UCSD-AML1 (cell line): ENCODE measurements around the gene GABPB1.

Experiments used
- DNase-seq: peaks from one replicate; lab custom pipeline; 2025; ENCODE audit not compliant: unreplicated experiment; lab: John Stamatoyannopoulos, UW

GABPB1 gene

DNA sequence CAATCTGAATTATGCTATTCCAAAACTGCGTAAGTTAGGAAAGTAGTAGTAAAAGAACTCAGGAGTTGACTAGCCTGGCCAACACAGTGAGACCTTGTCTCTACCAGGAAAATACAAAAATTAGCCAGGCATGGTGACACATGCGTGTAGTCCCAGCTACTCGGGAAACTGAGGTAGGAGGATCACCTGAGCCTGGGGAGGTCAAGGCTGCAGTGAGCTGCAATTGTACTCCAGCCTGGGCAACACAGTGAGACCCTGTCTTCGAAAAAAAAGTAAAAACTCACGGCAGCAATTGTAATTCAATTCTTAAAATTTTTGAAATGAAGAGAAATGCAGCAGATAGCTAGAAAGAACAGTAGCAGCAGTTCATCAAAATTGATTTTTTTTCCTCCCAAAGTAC is 9.7 kb downstream of the GABPB1 start:
- DNase-seq = no peak

DNA sequence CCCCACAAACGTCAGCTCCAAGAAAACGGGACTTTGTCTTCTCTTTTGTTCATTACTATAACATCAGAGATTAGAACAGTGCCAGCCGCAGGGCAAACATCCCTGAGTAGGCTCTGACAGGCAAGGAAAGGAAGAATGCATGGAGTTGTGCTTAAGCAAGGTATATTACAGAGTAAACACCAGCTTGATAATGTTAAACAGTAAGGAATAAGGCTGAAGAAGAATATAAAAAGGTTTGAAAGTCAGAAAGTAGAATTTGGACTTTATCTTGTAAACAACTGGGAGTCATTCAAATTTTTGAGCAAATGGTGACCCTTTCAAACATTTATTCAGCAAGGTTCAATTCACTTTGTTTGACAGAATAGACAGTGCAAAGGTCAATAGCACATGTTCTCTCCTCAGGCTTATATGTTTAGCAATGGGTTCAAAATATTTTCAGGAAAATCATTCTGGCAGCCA is 11.0 kb downstream of the GABPB1 start:
- DNase-seq = no peak

GRCh38 chr15:50341616-50342136 is 13.3 kb downstream of the GABPB1 start:
- DNase-seq = no peak

GRCh38 chr15:50340416-50340815 is 14.6 kb downstream of the GABPB1 start:
- DNase-seq = no peak

GRCh38 chr15:50339717-50340116 is 15.3 kb downstream of the GABPB1 start:
- no peak for DNase-seq

- no peak for DNase-seq
Observed at GRCh38 chr15:50335251-50335650, 19.7 kb downstream of the GABPB1 start.

DNA sequence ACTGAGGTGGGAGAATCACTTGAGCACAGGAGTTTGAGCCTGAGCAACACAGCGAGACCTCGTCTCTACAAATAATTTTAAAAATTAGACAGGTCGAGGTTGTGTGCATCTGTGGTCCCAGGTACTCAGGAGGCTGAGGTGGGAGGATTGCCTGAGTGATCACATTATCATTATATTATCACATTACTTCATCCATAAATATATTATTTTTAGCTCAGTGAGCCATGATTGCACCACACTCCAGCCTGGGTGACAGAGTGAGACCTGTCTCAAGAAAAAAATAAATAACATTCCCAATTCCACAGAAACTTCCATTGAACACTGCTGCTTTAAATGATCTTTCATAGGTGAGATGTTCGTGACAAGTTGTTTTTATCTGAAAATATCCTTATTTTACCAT is 21.8 kb downstream of the GABPB1 start:
- no peak for DNase-seq

DNA sequence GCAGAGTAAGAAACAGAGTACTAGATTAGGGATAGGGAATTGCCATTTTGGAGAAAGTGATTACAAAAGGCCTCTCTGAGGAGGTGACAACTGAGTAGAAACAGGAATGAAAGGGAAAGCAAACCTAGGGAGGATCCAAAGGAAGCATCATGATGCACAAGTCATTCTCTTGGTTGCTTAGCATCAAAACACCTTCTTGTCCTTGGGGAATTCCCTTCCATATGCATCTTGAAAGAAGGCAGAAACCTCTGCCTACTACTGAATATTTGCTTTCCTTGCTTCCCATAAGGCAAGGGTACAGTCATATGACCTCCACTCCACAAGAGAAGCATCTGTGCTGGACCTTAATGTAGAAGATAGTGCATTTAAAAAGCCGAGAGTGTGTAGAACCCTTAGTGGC is 24.1 kb downstream of the GABPB1 start:
- DNase-seq = no peak

GRCh38 chr15:50328116-50328515 is 26.9 kb downstream of the GABPB1 start:
- DNase-seq = no peak

DNA sequence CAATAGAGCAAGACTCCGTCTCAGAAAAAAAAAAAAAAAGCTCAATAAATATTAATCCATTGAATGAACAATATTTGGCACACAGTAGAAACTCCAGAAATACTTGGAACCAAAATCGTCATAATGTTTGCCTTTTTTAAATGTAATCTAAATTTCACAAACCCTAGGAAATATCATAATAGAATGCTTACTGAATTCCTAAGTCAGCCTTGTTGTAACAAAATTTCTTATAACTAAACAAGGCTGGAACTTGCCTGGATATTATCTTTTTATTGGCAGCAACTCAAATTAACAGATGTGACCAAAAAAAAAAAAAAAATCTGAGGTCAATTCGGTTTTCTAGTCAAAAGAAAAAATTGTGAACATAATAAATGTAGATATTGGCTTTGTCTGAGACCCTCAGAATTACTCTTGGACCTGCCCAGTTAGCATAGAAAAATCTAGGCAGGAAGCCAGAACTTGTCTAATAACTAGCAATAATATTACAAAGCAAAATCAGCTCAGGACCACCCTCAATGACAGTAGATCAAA is 33.3 kb downstream of the GABPB1 start:
- DNase-seq = no peak

DNA sequence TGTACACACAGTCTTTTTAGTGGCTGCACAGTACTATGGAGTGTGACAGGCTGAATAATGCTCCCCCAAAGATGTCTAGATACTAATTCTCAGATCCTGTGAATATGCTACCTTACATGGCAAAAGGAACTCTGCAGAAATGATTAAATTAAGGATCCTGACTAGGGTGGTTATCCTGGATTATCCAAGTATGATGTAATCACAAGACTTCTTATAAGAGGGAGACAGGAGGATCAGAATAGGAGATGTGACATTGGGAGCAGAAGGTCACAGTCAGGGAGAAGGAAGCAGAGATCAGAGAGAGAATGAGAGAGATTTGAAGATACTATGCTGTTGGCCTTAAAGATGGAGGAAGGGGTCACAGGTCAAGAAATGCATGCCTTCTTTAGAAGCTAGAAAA is 34.5 kb downstream of the GABPB1 start:
- DNase-seq = no peak

DNA sequence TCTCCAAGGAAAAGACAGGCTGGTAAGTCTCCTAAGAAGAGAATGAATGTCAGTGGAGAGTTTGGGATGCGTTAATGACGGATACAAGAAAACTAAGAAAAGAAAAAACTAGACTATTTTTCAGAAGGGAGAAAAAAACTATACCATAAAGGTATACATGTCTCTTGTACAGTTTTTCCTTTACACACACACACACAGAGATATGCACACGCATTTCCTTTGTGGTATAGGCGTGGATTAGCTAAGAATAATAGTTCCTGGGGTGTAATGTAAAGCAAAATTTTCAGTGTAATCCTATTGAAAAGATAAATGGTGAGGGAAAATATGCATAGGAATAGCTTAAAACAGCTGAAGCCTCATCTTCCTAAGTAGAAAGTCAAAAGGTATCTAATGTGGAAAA is 36.3 kb downstream of the GABPB1 start:
- no peak for DNase-seq

DNA sequence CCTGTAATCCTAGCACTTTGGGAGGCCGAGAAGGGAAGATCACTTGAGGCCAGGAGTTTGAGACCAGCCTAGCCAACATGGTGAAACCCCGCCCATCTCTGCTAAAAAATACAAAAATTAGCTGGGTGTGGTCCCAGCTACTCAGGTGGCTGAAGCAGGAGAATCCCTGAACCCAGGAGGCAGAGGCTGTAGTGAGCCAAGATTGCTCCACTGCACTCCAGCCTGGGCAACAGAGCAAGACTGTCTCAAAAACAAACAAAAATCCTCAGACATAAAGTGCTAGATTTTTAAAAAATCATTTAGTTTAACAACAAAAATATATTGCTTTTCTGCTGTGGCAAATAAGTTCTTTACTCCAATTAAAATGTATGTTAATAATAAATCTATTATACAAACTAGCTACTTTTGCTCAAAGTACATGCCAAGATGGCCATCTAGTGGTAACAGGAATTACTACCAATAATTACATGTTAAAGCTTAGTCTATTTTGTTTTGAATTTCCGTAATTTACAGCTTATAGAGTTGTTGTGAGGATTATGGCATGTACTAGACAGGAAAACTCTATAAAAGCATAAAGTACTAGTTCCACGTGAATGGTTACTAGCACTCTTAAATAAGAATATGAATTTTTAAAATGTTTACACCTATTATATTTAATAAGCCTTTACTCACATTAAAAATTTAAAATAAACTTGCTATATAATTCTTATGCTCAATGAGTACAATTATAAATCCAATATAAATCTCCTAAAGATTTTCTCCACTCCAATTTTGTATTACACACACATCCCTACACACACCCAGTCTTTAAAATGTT is 39.0 kb downstream of the GABPB1 start:
- no peak for DNase-seq

GRCh38 chr15:50312636-50313035 is 42.4 kb downstream of the GABPB1 start:
- no peak for DNase-seq

- DNase-seq = no peak
Observed at GRCh38 chr15:50307799-50308198, 47.2 kb downstream of the GABPB1 start.

GRCh38 chr15:50304836-50305235 is 50.2 kb downstream of the GABPB1 start:
- no peak for DNase-seq

GRCh38 chr15:50302581-50302980 is 52.4 kb downstream of the GABPB1 start:
- no peak for DNase-seq

DNA sequence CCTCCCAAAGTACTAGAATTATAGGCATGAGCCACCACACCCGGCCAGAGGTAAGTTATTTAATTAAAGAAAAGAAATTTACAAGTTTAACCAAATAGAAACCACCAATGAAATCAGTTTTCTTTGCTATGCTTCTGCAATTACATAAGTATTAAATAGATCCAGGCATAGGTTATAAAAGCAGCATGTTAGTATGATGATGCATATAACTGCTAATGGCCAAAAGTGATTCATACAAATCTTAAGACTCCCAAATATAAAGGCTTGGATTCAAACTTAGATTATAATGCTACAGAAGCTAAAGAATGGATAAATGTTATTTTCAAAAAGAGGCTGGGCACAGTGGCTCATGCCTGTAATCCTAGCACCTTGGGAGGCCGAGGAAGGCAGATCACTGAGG is 56.7 kb downstream of the GABPB1 start:
- no peak for DNase-seq

- no peak for DNase-seq
Observed at GRCh38 chr15:50295966-50296365, 59.0 kb downstream of the GABPB1 start.

GRCh38 chr15:50289749-50290148 is 65.2 kb downstream of the GABPB1 start:
- no peak for DNase-seq

DNA sequence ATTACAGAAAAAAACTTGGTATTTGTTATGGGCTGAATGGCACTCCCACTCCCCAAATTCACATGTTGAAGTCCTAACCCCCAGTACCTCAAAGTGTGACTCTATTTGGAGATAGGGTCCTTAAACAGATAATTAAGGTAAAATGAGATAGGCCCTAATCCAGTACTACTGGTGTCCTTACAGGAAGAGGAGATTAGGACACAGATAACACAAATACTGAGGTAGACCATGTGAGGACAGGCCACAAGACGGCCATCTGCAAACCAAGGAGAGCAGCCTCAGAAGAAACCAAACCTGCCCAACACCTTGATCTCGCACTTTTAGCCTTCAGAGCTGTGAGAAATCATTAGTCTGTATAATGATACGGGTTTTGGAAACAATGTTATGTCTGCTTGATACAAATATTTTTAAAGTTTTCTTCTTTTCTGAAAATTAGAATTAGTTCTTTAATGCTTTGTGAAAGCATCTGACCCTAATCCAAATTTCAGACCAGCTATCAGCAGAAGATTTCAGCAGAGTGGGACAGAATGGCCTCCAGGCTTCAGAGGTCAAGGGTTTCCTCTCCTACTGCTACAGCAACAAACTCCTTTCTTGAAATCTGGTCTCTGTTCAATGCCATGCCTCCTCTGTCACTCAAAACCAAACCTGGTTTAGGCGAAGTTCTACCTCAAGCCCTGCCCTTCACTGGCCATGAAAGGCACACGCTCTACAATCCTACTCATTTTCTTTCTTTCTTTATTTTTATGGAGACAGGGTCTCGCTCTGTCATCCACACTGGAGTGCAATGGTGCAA is 67.5 kb downstream of the GABPB1 start:
- DNase-seq = no peak

GRCh38 chr15:50281427-50281826 is 73.6 kb downstream of the GABPB1 start:
- no peak for DNase-seq
